Measurements from ENCODE around the gene KSR2. TPM values are rescaled to one million over a fixed set of nuclear protein-coding genes. Genes with fewer than 3 reads are reported as not detected.

The KSR2 gene
- total and polyA plus RNA-seq, 10 of the 15 experiments (the other 5 are each of a cell fraction or from before 2014, with no cell fraction given) = under 0.01 to 1.5 (median 0.01) TPM; not detected in 3

- Histone ChIP-seq H3K79me2 (ENCODE audit: control insufficient read depth, insufficient read depth, low read length) (no peaks in the 10 kb centered on the region), H3K27me3 (replicated peaks in 1 of 2; ENCODE audit: control insufficient read depth in 2 of 2, insufficient read depth in 2 of 2, low read length in 1 of 2) (no peaks in the 10 kb centered on the region), H3K36me3 (ENCODE audit: control insufficient read depth in 2 of 2, insufficient read depth in 2 of 2, low read length in 1 of 2) (no peaks in the 10 kb centered on the region), H3K27ac (ENCODE audit: control insufficient read depth, insufficient read depth) (no peak overlapping the region), H3K9me3 (replicated peaks; ENCODE audit: control insufficient read depth, insufficient read depth, low read length) (no peaks in the 10 kb centered on the region), H3K9ac (ENCODE audit: control insufficient read depth, insufficient read depth, low read length) (no peak overlapping the region), H2AFZ (ENCODE audit: control insufficient read depth, low read depth, low read length) (no peak overlapping the region), H4K20me1 (ENCODE audit: control insufficient read depth, insufficient read depth) (no peaks in the 10 kb centered on the region), H3K4me2 (ENCODE audit: control insufficient read depth, insufficient read depth) (no peak overlapping the region), H3K4me3 (no peak overlapping the region), H3K4me1 (ENCODE audit: control insufficient read depth, insufficient read depth, low read length) (no peaks in the 10 kb centered on the region)
- FAIRE-seq = no peak
- intact Hi-C loops (cut with micrococcal nuclease; ENCODE audit: unreplicated experiment) = no loop called here
- CTCF ChIA-PET = no interaction called here
- no peak for TF ChIP-seq PBX3 (IDR thresholded peaks at IDR 0.05; ENCODE audit: insufficient replicate concordance, low read depth, low read length)
- TF ChIP-seq ATF7 (IDR thresholded peaks at IDR 0.05; ENCODE audit: low read depth) = no peak
- TF ChIP-seq GABPA (IDR thresholded peaks at IDR 0.05; ENCODE audit: low read depth) = no peak
- TF ChIP-seq SMARCA5 (IDR thresholded peaks at IDR 0.05) = no peak
- TF ChIP-seq SRF (IDR thresholded peaks at IDR 0.05; ENCODE audit: low read depth in 2 of 2, low read length in 2 of 2) = no peak
- TF ChIP-seq USF1 (IDR thresholded peaks at IDR 0.05; ENCODE audit: borderline replicate concordance, extremely low read length, insufficient read depth, low read depth, low read length) = no peak
- TF ChIP-seq RUNX3 (IDR thresholded peaks at IDR 0.05; ENCODE audit: low read length) = no peak
- no peak for TF ChIP-seq HDAC6 (IDR thresholded peaks at IDR 0.05; ENCODE audit: unreplicated experiment)
- TF ChIP-seq REST (IDR thresholded peaks at IDR 0.05; ENCODE audit: low read depth, low read length) = no peak
- TF ChIP-seq EGR1 (IDR thresholded peaks at IDR 0.05; ENCODE audit: borderline replicate concordance in 1 of 2, low read depth in 2 of 2, low read length in 2 of 2) = no peak
- no peak for TF ChIP-seq STAT3 (IDR thresholded peaks at IDR 0.05; ENCODE audit: low read depth, low read length)
- TF ChIP-seq GATAD2B (conservative IDR thresholded peaks at IDR 0.05; ENCODE audit: low read depth) = no peak
- no peak for TF ChIP-seq SKIL (IDR thresholded peaks at IDR 0.05; ENCODE audit: low read depth, poor library complexity, severe bottlenecking)
- no peak for TF ChIP-seq SMAD5 (IDR thresholded peaks at IDR 0.05; ENCODE audit: low read depth)
- TF ChIP-seq SIN3A (IDR thresholded peaks at IDR 0.05; ENCODE audit: low read depth, low read length) = no peak
- no peak for TF ChIP-seq EED (IDR thresholded peaks at IDR 0.05; ENCODE audit: low read depth)
- TF ChIP-seq SMC3 (IDR thresholded peaks at IDR 0.05; ENCODE audit: borderline replicate concordance, low read length) = no peak
- TF ChIP-seq POLR2AphosphoS2 (IDR thresholded peaks at IDR 0.05; ENCODE audit: low read depth, low read length) = no peak
- no peak for ATAC-seq
- BruUV-seq (replicated peaks) = no TSS peak
- SMC1A ChIA-PET (ENCODE audit: uncharacterized antibody, unreplicated experiment) = interaction anchor here (1.4 kb wide), 1 partner anchor 369 kb away, joined by 3 read pairs; no protein-coding TSS in a partner anchor
- WGBS (ENCODE audit: insufficient coverage, insufficient replicate concordance, low lambda C conversion rate, missing lambda C conversion rate) = 25% methylated on average over 3 of the region's 3 CpGs
- DNase-seq (ENCODE audit: low read depth, low spot score) = no peak
- POLR2A ChIA-PET = no interaction called here
- RAD21 ChIA-PET (ENCODE audit: unreplicated experiment) = no interaction called here
- in situ Hi-C loops (cut with MboI) = no loop called here
Observed at GRCh38 chr12:117468016-117468415, 500.8 kb downstream of the KSR2 start.

Measured in GM12878 (cell line).